Measurements from ENCODE around the gene PRG2. TPM values are rescaled to one million over a fixed set of nuclear protein-coding genes. Genes with fewer than 3 reads are reported as not detected.

PRG2 gene
- total and polyA plus RNA-seq, 9 of the 15 experiments (the other 6 are each of a cell fraction or from before 2014, with no cell fraction given): 1.8 to 78.0 (median 26.6) TPM

- TF ChIP-seq, protein P1, sequence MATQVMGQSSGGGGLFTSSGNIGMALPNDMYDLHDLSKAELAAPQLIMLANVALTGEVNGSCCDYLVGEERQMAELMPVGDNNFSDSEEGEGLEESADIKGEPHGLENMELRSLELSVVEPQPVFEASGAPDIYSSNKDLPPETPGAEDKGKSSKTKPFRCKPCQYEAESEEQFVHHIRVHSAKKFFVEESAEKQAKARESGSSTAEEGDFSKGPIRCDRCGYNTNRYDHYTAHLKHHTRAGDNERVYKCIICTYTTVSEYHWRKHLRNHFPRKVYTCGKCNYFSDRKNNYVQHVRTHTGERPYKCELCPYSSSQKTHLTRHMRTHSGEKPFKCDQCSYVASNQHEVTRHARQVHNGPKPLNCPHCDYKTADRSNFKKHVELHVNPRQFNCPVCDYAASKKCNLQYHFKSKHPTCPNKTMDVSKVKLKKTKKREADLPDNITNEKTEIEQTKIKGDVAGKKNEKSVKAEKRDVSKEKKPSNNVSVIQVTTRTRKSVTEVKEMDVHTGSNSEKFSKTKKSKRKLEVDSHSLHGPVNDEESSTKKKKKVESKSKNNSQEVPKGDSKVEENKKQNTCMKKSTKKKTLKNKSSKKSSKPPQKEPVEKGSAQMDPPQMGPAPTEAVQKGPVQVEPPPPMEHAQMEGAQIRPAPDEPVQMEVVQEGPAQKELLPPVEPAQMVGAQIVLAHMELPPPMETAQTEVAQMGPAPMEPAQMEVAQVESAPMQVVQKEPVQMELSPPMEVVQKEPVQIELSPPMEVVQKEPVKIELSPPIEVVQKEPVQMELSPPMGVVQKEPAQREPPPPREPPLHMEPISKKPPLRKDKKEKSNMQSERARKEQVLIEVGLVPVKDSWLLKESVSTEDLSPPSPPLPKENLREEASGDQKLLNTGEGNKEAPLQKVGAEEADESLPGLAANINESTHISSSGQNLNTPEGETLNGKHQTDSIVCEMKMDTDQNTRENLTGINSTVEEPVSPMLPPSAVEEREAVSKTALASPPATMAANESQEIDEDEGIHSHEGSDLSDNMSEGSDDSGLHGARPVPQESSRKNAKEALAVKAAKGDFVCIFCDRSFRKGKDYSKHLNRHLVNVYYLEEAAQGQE (IDR thresholded peaks at IDR 0.05; ENCODE audit: borderline replicate concordance): peak; percentile 34; the same call in 1 of the 2 replicates
- TF ChIP-seq, protein P1 (CRISPR knock-in tag; IDR thresholded peaks at IDR 0.05; ENCODE audit: low read depth): no peak
- TF ChIP-seq HDGF (IDR thresholded peaks at IDR 0.05): no peak
- no peak for TF ChIP-seq ELF4 (CRISPR knock-in tag; IDR thresholded peaks at IDR 0.05)
- peak; percentile 21 for TF ChIP-seq PHF20 (IDR thresholded peaks at IDR 0.05; ENCODE audit: partially characterized antibody)
- TF ChIP-seq, protein P2, sequence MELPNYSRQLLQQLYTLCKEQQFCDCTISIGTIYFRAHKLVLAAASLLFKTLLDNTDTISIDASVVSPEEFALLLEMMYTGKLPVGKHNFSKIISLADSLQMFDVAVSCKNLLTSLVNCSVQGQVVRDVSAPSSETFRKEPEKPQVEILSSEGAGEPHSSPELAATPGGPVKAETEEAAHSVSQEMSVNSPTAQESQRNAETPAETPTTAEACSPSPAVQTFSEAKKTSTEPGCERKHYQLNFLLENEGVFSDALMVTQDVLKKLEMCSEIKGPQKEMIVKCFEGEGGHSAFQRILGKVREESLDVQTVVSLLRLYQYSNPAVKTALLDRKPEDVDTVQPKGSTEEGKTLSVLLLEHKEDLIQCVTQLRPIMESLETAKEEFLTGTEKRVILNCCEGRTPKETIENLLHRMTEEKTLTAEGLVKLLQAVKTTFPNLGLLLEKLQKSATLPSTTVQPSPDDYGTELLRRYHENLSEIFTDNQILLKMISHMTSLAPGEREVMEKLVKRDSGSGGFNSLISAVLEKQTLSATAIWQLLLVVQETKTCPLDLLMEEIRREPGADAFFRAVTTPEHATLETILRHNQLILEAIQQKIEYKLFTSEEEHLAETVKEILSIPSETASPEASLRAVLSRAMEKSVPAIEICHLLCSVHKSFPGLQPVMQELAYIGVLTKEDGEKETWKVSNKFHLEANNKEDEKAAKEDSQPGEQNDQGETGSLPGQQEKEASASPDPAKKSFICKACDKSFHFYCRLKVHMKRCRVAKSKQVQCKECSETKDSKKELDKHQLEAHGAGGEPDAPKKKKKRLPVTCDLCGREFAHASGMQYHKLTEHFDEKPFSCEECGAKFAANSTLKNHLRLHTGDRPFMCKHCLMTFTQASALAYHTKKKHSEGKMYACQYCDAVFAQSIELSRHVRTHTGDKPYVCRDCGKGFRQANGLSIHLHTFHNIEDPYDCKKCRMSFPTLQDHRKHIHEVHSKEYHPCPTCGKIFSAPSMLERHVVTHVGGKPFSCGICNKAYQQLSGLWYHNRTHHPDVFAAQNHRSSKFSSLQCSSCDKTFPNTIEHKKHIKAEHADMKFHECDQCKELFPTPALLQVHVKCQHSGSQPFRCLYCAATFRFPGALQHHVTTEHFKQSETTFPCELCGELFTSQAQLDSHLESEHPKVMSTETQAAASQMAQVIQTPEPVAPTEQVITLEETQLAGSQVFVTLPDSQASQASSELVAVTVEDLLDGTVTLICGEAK (IDR thresholded peaks at IDR 0.05): no peak
- TF ChIP-seq, protein P2 (CRISPR knock-in tag; IDR thresholded peaks at IDR 0.05): no peak
- TF ChIP-seq NELFE (IDR thresholded peaks at IDR 0.05; ENCODE audit: insufficient read depth, insufficient read length): no peak
- no peak for TF ChIP-seq C11orf30 (IDR thresholded peaks at IDR 0.05; ENCODE audit: low read depth)
- no peak for TF ChIP-seq ZNF133 (CRISPR knock-in tag; IDR thresholded peaks at IDR 0.05)
- TF ChIP-seq ZNF143 (CRISPR knock-in tag; IDR thresholded peaks at IDR 0.05): no peak
- no peak for TF ChIP-seq CBFB (CRISPR knock-in tag; IDR thresholded peaks at IDR 0.05)
Observed at GRCh38 chr11:57349491-57350274, 40.8 kb downstream of the PRG2 start (continued).

All from K562 (cell line).